ENCODE data around the gene ICA1L.

The ICA1L gene

DNA sequence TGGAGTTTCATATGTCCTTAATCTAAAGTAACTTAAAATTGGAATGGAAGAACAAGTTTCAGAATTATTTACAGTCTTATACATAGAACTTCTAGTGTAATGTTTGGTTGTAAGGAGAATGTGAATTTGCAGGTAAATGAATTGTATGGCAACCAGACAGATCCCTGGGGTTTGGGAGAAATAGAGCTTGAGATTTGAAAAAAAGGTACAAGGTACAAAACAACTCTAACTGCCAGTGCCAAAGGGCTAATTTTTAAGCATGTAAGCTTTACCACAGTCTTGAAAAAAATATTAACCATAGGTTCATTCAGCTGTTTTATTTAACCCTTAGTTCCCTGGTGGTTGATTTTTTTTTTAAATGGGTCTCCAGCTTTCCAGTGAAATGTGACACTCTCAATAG lies 103.3 kb downstream of the ICA1L start:
- DNase-seq (ENCODE audit: insufficient read length, low spot score) (no peak), FAIRE-seq (no peak)
- no peak for TF ChIP-seq POLR2AphosphoS5 (IDR thresholded peaks at IDR 0.05; ENCODE audit: low read depth, low read length)
- TF ChIP-seq SPI1 (IDR thresholded peaks at IDR 0.05; ENCODE audit: low read depth, low read length): no peak
- TF ChIP-seq POU2F2 (IDR thresholded peaks at IDR 0.05; ENCODE audit: low read depth, low read length): no peak
- TF ChIP-seq POLR2A (IDR thresholded peaks at IDR 0.05; ENCODE audit: low read depth, low read length): no peak
- no peak for TF ChIP-seq TAF1 (IDR thresholded peaks at IDR 0.05; ENCODE audit: low read depth, low read length)
- TF ChIP-seq PAX5 (IDR thresholded peaks at IDR 0.05; ENCODE audit: insufficient read depth, low read length, severe bottlenecking): no peak

DNA sequence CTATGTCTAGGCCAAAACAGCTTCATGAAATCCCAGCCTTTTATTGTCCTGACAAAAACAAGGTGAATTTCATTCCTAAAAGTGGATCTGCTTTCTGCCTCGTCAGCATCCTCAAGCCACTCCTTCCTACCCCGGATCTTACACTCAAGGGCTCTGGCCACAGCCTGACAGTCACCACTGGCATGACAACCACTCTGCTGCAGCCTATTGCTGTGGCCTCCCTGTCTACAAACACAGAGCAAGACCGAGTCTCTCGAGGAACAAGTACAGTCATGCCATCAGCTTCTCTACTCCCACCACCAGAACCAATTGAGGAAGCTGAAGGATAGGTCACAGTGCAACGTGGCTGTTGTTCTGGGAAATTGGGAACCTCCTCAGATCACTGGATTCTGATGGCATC lies 106.1 kb downstream of the ICA1L start:
- FAIRE-seq (no peak), DNase-seq (ENCODE audit: insufficient read length, low spot score) (no peak)
- TF ChIP-seq TAF1 (IDR thresholded peaks at IDR 0.05; ENCODE audit: low read depth, low read length) (no peak), PAX5 (IDR thresholded peaks at IDR 0.05; ENCODE audit: insufficient read depth, low read length, severe bottlenecking) (no peak), POLR2A (IDR thresholded peaks at IDR 0.05; ENCODE audit: low read depth, low read length) (no peak), POU2F2 (IDR thresholded peaks at IDR 0.05; ENCODE audit: low read depth, low read length) (no peak), POLR2AphosphoS5 (IDR thresholded peaks at IDR 0.05; ENCODE audit: low read depth, low read length) (no peak), SPI1 (IDR thresholded peaks at IDR 0.05; ENCODE audit: low read depth, low read length) (no peak)

DNA sequence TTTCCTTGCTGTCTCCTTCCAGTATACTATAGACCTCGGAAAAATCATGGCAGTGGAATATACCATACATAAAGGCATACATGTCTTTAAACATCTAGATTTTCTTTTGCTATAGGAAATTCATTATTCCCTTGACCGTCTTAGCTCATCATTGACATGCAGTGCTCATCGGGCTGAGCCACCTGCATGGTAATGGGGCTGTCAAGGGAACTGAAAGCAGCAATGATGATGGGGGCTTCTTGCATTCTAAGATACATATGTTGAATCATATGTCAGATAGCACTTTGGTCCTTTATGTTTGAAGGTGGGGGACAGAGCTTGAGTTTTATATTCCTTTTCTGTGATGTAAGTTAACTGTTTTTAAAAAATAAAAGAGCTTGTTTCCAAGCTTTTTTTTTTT lies 106.6 kb downstream of the ICA1L start:
- no peak for DNase-seq (ENCODE audit: insufficient read length, low spot score)

DNA sequence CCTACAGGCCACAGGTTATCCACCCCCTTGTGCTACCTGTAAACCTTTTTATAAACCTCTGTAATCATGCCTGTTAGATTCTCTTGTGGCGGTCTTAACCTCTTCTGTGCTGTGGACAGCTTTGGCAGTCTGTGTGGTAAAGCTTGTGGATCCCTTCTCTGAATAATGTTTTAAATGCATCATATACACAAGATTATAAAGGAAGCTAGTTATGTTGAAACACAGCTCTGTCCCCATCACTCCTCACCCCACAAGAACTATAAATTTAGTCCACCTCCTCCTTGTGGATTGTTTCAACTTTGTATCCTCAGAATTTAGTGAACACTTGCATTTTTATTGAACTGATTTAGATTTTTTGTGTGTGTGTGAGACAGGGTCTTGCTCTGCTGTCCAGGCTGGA lies 107.7 kb downstream of the ICA1L start:
- DNase-seq (ENCODE audit: insufficient read length, low spot score) (no peak), FAIRE-seq (peak; percentile 35)
- TF ChIP-seq SPI1 (IDR thresholded peaks at IDR 0.05; ENCODE audit: low read depth, low read length): no peak
- TF ChIP-seq POU2F2 (IDR thresholded peaks at IDR 0.05; ENCODE audit: low read depth, low read length): no peak
- no peak for TF ChIP-seq PAX5 (IDR thresholded peaks at IDR 0.05; ENCODE audit: insufficient read depth, low read length, severe bottlenecking)
- TF ChIP-seq POLR2A (IDR thresholded peaks at IDR 0.05; ENCODE audit: low read depth, low read length): no peak
- no peak for TF ChIP-seq TAF1 (IDR thresholded peaks at IDR 0.05; ENCODE audit: low read depth, low read length)
- no peak for TF ChIP-seq POLR2AphosphoS5 (IDR thresholded peaks at IDR 0.05; ENCODE audit: low read depth, low read length)

More for the DNA sequence above, 106.6 kb downstream of the ICA1L start:
- no peak for FAIRE-seq
- TF ChIP-seq POLR2A (IDR thresholded peaks at IDR 0.05; ENCODE audit: low read depth, low read length): no peak
- peak; percentile 37 for TF ChIP-seq SPI1 (IDR thresholded peaks at IDR 0.05; ENCODE audit: low read depth, low read length)

DNA sequence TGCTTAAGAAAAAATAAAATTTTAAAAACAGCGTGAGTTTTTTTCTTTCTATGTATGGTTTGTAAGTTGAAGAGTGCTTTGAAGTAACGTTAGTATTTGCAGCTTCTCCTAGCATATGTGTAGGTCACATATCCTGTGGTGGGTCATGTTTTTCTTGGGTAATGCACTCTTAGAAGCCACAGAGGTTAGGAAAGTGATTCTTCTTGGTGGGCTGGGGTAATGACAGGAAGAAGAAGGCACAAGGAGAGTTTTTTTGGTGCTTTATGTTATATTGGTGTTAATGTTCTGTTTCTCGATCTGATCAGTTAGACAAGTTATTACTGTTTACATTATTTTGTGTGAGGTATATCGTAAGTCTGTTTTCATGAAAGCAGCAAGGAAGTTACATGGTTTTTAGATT lies 109.0 kb downstream of the ICA1L start:
- TF ChIP-seq PAX5 (IDR thresholded peaks at IDR 0.05; ENCODE audit: insufficient read depth, low read length, severe bottlenecking) (no peak), TAF1 (IDR thresholded peaks at IDR 0.05; ENCODE audit: low read depth, low read length) (no peak), SPI1 (IDR thresholded peaks at IDR 0.05; ENCODE audit: low read depth, low read length) (no peak), POU2F2 (IDR thresholded peaks at IDR 0.05; ENCODE audit: low read depth, low read length) (no peak), POLR2AphosphoS5 (IDR thresholded peaks at IDR 0.05; ENCODE audit: low read depth, low read length) (no peak), POLR2A (IDR thresholded peaks at IDR 0.05; ENCODE audit: low read depth, low read length) (no peak)
- no peak for FAIRE-seq
- no peak for DNase-seq (ENCODE audit: insufficient read length, low spot score)

GRCh38 chr2:202760848-202761247 lies 110.7 kb downstream of the ICA1L start:
- FAIRE-seq (no peak), DNase-seq (ENCODE audit: insufficient read length, low spot score) (no peak)
- TF ChIP-seq TAF1 (IDR thresholded peaks at IDR 0.05; ENCODE audit: low read depth, low read length) (no peak), PAX5 (IDR thresholded peaks at IDR 0.05; ENCODE audit: insufficient read depth, low read length, severe bottlenecking) (no peak), POLR2A (IDR thresholded peaks at IDR 0.05; ENCODE audit: low read depth, low read length) (no peak), POU2F2 (IDR thresholded peaks at IDR 0.05; ENCODE audit: low read depth, low read length) (no peak), POLR2AphosphoS5 (IDR thresholded peaks at IDR 0.05; ENCODE audit: low read depth, low read length) (no peak), SPI1 (IDR thresholded peaks at IDR 0.05; ENCODE audit: low read depth, low read length) (no peak)

GRCh38 chr2:202758604-202759003 lies 113.0 kb downstream of the ICA1L start:
- TF ChIP-seq POLR2AphosphoS5 (IDR thresholded peaks at IDR 0.05; ENCODE audit: low read depth, low read length) (no peak), POLR2A (IDR thresholded peaks at IDR 0.05; ENCODE audit: low read depth, low read length) (no peak), SPI1 (IDR thresholded peaks at IDR 0.05; ENCODE audit: low read depth, low read length) (no peak), PAX5 (IDR thresholded peaks at IDR 0.05; ENCODE audit: insufficient read depth, low read length, severe bottlenecking) (no peak)
- DNase-seq (ENCODE audit: insufficient read length, low spot score): no peak
- no peak for FAIRE-seq

DNA sequence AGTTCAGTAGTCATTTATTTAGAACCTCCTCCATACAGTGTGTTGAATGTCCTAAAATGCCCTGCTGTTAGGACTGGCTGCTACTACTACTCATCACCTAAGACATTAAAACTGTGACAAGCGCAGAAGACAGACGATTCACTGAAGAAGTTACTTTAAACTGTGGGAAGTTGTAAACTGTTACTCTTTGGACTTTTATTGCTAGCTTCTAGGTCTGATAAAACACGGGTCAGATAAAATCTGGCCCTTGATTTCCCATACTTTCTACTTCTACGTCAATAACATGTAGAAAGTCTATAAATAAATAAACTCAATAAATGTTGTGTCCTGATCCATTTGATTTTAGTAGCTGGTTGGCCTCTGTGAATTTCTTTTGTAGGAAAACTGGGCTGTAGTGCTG lies 113.4 kb downstream of the ICA1L start:
- DNase-seq (ENCODE audit: insufficient read length, low spot score) (no peak), FAIRE-seq (no peak)
- no peak for TF ChIP-seq PAX5 (IDR thresholded peaks at IDR 0.05; ENCODE audit: insufficient read depth, low read length, severe bottlenecking)

- FAIRE-seq: no peak
- no peak for DNase-seq (ENCODE audit: insufficient read length, low spot score)
- TF ChIP-seq PAX5 (IDR thresholded peaks at IDR 0.05; ENCODE audit: insufficient read depth, low read length, severe bottlenecking): no peak
- no peak for TF ChIP-seq POU2F2 (IDR thresholded peaks at IDR 0.05; ENCODE audit: low read depth, low read length)
These were observed 114.2 kb downstream of the ICA1L start for GRCh38 chr2:202757339-202757738.

DNA sequence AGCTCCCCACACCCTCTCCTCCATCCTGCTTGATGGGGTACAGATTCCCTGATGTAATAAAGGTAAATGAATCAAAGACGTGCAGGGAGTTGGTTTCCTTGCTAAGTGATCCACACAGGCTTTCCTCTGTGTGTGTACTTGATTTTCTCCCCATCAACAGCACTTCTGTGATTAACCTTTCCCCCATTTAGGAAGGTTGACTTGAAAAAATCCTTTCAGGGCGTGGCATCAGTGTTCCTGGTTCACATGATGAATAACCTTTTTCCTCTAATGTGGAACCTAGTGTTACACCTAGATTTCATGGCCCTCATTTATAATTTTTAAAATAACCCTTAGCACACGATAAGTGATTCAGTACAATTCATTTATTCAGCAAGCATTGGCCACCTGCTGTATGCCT lies 115.0 kb downstream of the ICA1L start:
- no peak for TF ChIP-seq POLR2AphosphoS5 (IDR thresholded peaks at IDR 0.05; ENCODE audit: low read depth, low read length)
- no peak for TF ChIP-seq POU2F2 (IDR thresholded peaks at IDR 0.05; ENCODE audit: low read depth, low read length)
- TF ChIP-seq SPI1 (IDR thresholded peaks at IDR 0.05; ENCODE audit: low read depth, low read length): no peak
- no peak for TF ChIP-seq TAF1 (IDR thresholded peaks at IDR 0.05; ENCODE audit: low read depth, low read length)
- TF ChIP-seq POLR2A (IDR thresholded peaks at IDR 0.05; ENCODE audit: low read depth, low read length): no peak
- no peak for TF ChIP-seq PAX5 (IDR thresholded peaks at IDR 0.05; ENCODE audit: insufficient read depth, low read length, severe bottlenecking)

GRCh38 chr2:202754936-202755335 lies 116.6 kb downstream of the ICA1L start:
- no peak for DNase-seq (ENCODE audit: insufficient read length, low spot score)
- TF ChIP-seq SPI1 (IDR thresholded peaks at IDR 0.05; ENCODE audit: low read depth, low read length): no peak
- no peak for TF ChIP-seq POLR2A (IDR thresholded peaks at IDR 0.05; ENCODE audit: low read depth, low read length)
- no peak for TF ChIP-seq POLR2AphosphoS5 (IDR thresholded peaks at IDR 0.05; ENCODE audit: low read depth, low read length)
- FAIRE-seq: no peak

More for the DNA sequence above, 115.0 kb downstream of the ICA1L start:
- DNase-seq (ENCODE audit: insufficient read length, low spot score): no peak
- FAIRE-seq: no peak

All from GM12891 (cell line).